Tibial nerve (tissue), 4 donors: Measurements from ENCODE around the gene SYCP2L. TPM values are rescaled to one million over a fixed set of nuclear protein-coding genes. Genes with fewer than 3 reads are reported as not detected.
"Not testable (repeated sequence)": the region's sequence is repeated elsewhere in the genome, so short reads cannot be mapped to it uniquely, and the experiment has no call there.

Source experiments
- DNase-seq, 2 donors: peaks; one replicate each; pipeline ENCODE4 v3.0.0-alpha.2; 2019; ENCODE audit warnings: low spot score in 2 of 2
- H3K27ac ChIP-seq, 4 donors: fragments of 200-600 bp; sonication (generic) in 3 of 4; one replicate each; pipeline ENCODE4 v1.5.1; 2017 to 2019; ENCODE audit warnings: mild to moderate bottlenecking in 1 of 4
- H3K27me3 ChIP-seq, 2 donors: fragments of 200-600 bp; sonication (generic) in 1 of 2; one replicate each; pipeline versions ENCODE4 v1.5.1 to v1.6.0; 2017 to 2019
- H3K36me3 ChIP-seq, 3 donors: fragments of 200-600 bp; sonication (generic); one replicate each; pipeline ENCODE4 v1.5.1; 2018 to 2019
- H3K4me1 ChIP-seq, 4 donors: fragments of 200-600 bp; sonication (generic) in 3 of 4; one replicate each; pipeline ENCODE4 v1.5.1; 2017 to 2019
- H3K4me3 ChIP-seq, 4 donors: fragments of 200-600 bp; sonication (generic) in 3 of 4; one replicate each; pipeline ENCODE4 v1.5.1; 2017 to 2019; ENCODE audit warnings: mild to moderate bottlenecking in 1 of 4, moderate library complexity in 1 of 4
- H3K9me3 ChIP-seq, 4 donors: fragments of 200-600 bp; sonication (generic) in 3 of 4; one replicate each; pipeline ENCODE4 v1.5.1; 2017 to 2019
- EP300 ChIP-seq, 2 donors: sonication (generic); formaldehyde crosslinking; IDR thresholded peaks; one replicate each; pipeline ENCODE4 v1.6.1; 2017; ENCODE audit warnings: antibody characterized with exemption in 2 of 2, mild to moderate bottlenecking in 1 of 2
- POLR2A ChIP-seq, 2 donors: fragments of 450-650 bp; IDR thresholded peaks; one replicate each; pipeline ENCODE4 v1.6.1; 2017; ENCODE audit warnings: antibody characterized with exemption in 2 of 2, mild to moderate bottlenecking in 2 of 2, moderate library complexity in 2 of 2
- WGBS, 2 donors: methylation state at CpG; one replicate each; pipeline ENCODE4 v1.1.5; 2018; 5-methylcytosine and 5-hydroxymethylcytosine counted together
- total RNA-seq, 4 donors: library from RNA; depleted of rRNA; stranded (reverse); fragments of >200 nt; gene quantifications; one replicate each; pipeline ENCODE4 v1.1.0, GENCODE V29; 2016
- TF ChIP-seq, protein P1 (sequence below), 5 experiments: fragments of 200-600 bp in 3 of 5; fragments of 450-650 bp in 2 of 5; sonication (generic) in 3 of 5; IDR thresholded peaks; one replicate each; pipeline ENCODE4 v1.5.1; 2016 to 2019; ENCODE audit warnings: antibody characterized with exemption in 5 of 5, mild to moderate bottlenecking in 3 of 5, moderate library complexity in 2 of 5

Gene SYCP2L
- total RNA-seq, 4 donors from 2014 or later: 2.0 to 3.9 (median 3.5) TPM

DNA sequence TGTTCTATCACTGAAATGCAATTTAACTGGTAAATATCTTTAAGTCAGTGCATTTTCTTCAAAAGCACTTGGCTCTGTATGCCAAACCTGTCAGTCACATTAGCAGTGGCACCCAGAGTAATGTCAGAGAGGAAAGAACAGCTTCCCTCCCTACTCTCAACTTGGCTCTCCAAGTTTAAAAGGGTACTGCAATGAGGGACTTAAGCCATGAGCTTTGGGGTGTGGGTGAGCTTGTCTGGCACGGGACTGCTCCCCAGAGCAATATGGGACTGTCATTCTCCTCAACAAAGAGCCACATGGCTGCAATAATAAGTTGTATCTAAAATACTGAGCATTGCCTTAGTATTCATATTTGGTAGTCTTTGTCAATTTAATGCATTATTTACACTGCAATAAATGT, 9.0 kb upstream of the SYCP2L start:
- peaks cover 0 to 29% of the 10 kb centered on the region in 2 donors for H3K27me3 ChIP-seq
- no peak for DNase-seq
- TF ChIP-seq EP300 (IDR thresholded peaks at IDR 0.05) (no peak), POLR2A (IDR thresholded peaks at IDR 0.05) (no peak)
- H3K27ac ChIP-seq: no peak overlapping the region
- H3K4me3 ChIP-seq: no peak overlapping the region
- 79 to 92% methylated on average over 1 of the region's 1 CpG for WGBS, 2 donors
- H3K4me1 ChIP-seq: peaks cover 0 to 14% (median 5%) of the 10 kb centered on the region in 4 donors
- H3K9me3 ChIP-seq: no peaks in the 10 kb centered on the region
- no peaks in the 10 kb centered on the region for H3K36me3 ChIP-seq

DNA sequence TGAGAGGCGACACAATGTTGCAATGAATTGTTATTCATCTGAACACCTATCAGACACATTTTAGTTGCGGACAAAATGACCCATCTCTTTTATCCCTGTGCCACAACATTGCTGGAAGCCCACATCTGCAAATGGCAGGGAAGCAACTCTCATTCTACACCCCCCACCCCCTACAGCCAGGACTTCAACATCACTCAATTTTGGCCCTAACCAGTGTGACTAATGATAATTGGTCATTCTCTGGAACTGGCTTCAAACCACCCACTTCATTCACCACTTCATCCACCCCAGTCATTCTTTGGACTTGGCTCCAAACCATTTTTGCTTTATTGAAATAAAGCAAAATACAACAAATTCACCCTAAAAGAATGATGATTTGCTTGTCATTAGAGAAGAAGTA, 6.5 kb upstream of the SYCP2L start:
- no peak for DNase-seq
- Histone ChIP-seq H3K4me1 (peaks cover 0 to 25% (median 8%) of the 10 kb centered on the region in 4 donors), H3K4me3 (no peak overlapping the region), H3K9me3 (no peaks in the 10 kb centered on the region), H3K27me3 (peaks cover 0 to 54% of the 10 kb centered on the region in 2 donors), H3K36me3 (no peaks in the 10 kb centered on the region), H3K27ac (no peak overlapping the region)
- TF ChIP-seq POLR2A (IDR thresholded peaks at IDR 0.05) (no peak), EP300 (IDR thresholded peaks at IDR 0.05) (no peak)
- TF ChIP-seq, protein P1, sequence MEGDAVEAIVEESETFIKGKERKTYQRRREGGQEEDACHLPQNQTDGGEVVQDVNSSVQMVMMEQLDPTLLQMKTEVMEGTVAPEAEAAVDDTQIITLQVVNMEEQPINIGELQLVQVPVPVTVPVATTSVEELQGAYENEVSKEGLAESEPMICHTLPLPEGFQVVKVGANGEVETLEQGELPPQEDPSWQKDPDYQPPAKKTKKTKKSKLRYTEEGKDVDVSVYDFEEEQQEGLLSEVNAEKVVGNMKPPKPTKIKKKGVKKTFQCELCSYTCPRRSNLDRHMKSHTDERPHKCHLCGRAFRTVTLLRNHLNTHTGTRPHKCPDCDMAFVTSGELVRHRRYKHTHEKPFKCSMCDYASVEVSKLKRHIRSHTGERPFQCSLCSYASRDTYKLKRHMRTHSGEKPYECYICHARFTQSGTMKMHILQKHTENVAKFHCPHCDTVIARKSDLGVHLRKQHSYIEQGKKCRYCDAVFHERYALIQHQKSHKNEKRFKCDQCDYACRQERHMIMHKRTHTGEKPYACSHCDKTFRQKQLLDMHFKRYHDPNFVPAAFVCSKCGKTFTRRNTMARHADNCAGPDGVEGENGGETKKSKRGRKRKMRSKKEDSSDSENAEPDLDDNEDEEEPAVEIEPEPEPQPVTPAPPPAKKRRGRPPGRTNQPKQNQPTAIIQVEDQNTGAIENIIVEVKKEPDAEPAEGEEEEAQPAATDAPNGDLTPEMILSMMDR (IDR thresholded peaks at IDR 0.05): no peak
- 93 to 95% methylated on average over 2 of the region's 2 CpGs for WGBS, 2 donors

DNA sequence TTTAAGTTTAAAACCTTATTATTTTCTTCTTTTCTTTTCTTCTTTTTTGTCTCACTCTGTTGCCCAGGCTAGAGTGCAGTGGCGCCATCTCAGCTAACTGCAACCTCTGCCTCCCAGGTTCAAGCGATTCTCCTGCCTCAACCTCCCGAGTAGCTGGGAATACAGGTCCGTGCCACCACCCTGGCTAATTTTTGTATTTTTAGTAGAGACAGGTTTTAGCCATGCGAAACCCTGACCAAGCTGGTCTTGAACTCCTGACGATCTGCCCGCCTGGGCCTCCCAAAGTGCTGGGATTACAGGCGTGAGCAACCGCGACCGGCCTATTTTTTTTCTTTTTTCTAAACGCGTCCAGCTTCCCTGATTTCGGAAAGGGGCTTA, 4.6 kb upstream of the SYCP2L start:
- not testable (repeated sequence) for H3K36me3 ChIP-seq, H3K4me3 ChIP-seq, H3K27ac ChIP-seq, H3K9me3 ChIP-seq, DNase-seq
- peaks cover 0 to 37% (median 11%) of the 10 kb centered on the region in 4 donors for H3K4me1 ChIP-seq
- 23 to 25% methylated on average over 14 of the region's 14 CpGs for WGBS, 2 donors
- peaks cover 0 to 73% of the 10 kb centered on the region in 2 donors for H3K27me3 ChIP-seq

DNA sequence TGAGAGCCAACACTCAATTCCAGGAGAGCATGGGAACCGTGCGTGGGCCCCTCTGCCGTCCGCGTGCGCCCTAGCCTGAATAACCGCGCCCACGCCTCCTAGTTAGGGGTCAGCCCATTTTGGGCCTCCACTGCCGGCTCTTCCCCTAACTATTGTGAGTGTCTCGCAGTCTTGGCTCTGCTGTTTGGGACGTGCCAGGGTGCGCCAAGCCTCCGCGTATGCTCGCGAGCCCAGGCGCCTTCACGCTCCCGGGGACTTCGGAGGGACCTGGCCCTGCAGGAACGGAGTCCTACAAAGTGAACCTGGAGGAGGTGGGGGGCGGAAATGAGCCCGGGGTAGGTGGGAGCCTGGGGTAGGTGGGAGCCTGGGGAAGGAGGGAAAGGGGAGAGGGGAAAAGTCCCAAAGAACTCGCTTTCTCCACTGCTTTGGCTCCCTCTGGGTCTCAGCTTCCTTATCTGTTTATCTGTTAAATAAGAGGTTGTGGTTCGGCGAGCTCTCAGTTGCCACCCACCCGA, 4.1 kb upstream of the SYCP2L start:
- H3K4me3 ChIP-seq: no peak overlapping the region
- WGBS, 2 donors: 6 to 9% methylated on average over 28 of the region's 28 CpGs

DNA sequence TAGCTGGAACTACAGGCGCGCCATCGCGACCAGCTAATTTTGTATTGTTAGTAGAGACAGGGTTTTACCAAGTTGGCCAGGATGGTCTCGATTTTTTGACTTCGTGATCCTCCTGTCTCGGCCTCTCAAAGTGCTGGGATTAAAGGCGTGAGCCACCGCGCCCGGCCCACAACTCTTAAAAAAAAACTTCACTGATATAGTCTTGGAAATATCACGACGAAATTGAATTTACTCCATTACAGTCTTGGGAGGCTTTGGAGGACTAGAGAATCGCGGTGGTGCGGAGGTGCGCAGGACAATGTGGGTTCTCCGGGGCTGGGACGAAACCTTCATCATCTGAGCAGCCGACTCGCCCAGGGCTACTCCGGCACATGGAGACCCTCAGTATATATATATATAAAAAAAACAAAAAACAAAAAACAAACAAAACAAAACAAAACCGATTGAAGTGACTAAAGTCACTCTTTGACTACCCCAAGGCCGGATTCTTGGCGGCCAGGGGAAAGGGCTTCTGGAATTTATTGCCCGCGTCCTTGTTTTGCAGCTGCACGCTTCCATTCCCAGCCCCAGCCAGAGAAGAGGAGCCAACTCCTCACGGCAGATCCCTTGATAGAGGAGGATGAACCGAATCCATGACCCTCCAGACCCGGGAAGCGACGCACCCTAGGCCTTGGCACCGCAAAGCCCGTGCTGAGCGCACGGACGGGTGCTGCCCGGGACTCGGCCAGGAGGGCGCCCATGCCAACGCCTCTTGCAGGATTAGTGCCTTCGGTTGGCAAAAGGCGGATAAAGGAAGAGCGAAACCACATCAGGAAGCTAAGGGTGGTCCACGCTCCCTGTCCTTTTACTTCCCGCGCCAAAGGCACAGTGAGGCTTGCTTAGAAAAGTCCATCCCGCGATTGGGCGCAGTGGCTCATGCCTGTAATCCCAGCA, 3.3 kb upstream of the SYCP2L start:
- no peak for DNase-seq
- no peaks in the 10 kb centered on the region for H3K36me3 ChIP-seq
- peaks cover 0 to 39% (median 11%) of the 10 kb centered on the region in 4 donors for H3K4me1 ChIP-seq
- no peak overlapping the region for H3K4me3 ChIP-seq
- no peaks in the 10 kb centered on the region for H3K9me3 ChIP-seq
- peaks cover 0 to 77% of the 10 kb centered on the region in 2 donors for H3K27me3 ChIP-seq
- no peak overlapping the region for H3K27ac ChIP-seq
- no peak for TF ChIP-seq POLR2A (IDR thresholded peaks at IDR 0.05)
- TF ChIP-seq, protein P1 (IDR thresholded peaks at IDR 0.05): no peak
- TF ChIP-seq EP300 (IDR thresholded peaks at IDR 0.05): no peak
- 11 to 14% methylated on average over 41 to 48 of the region's 51 CpGs for WGBS, 2 donors

More for the DNA sequence above, 4.1 kb upstream of the SYCP2L start:
- TF ChIP-seq, protein P1 (IDR thresholded peaks at IDR 0.05): no peak
- TF ChIP-seq EP300 (IDR thresholded peaks at IDR 0.05): no peak
- Histone ChIP-seq H3K4me1 (peaks cover 0 to 39% (median 11%) of the 10 kb centered on the region in 4 donors), H3K36me3 (no peaks in the 10 kb centered on the region), H3K27me3 (peaks cover 0 to 76% of the 10 kb centered on the region in 2 donors), H3K27ac (no peak overlapping the region), H3K9me3 (no peaks in the 10 kb centered on the region)
- no peak for DNase-seq
